ENCODE results near the gene BEND4.
"Not testable (repeated sequence)": the region's sequence is repeated elsewhere in the genome, so short reads cannot be mapped to it uniquely, and the experiment has no call there.

BEND4 gene

GRCh38 chr4:42152507-42153504 lies at the start of gene BEND4:
Gene BEND4, minus strand, starts transcription at chr4:42152655. Its CDS starts 512 bp downstream, at chr4:42152143.
- no peak for DNase-seq (ENCODE audit: low read depth, low spot score)

GRCh38 chr4:42197341-42197740 lies 44.9 kb upstream of the BEND4 start:
- DNase-seq (ENCODE audit: low read depth, low spot score) = no peak

- DNase-seq (ENCODE audit: low read depth, low spot score) = no peak
Observed at GRCh38 chr4:42172921-42173320, 20.5 kb upstream of the BEND4 start.

- no peak for DNase-seq (ENCODE audit: low read depth, low spot score)
Observed at GRCh38 chr4:42172128-42172790, 19.8 kb upstream of the BEND4 start.

- no peak for DNase-seq (ENCODE audit: low read depth, low spot score)
Observed at GRCh38 chr4:42167709-42168108, 15.3 kb upstream of the BEND4 start.

GRCh38 chr4:42166186-42166585 lies 13.7 kb upstream of the BEND4 start:
- DNase-seq (ENCODE audit: low read depth, low spot score) = not testable (repeated sequence)

- DNase-seq (ENCODE audit: low read depth, low spot score) = no peak
Observed at GRCh38 chr4:42159271-42160001, 7.0 kb upstream of the BEND4 start.

- no peak for DNase-seq (ENCODE audit: low read depth, low spot score)
Observed at GRCh38 chr4:42151568-42152506, 618 bp downstream of the BEND4 start.

GRCh38 chr4:42150653-42151567 lies 1.5 kb downstream of the BEND4 start:
- no peak for DNase-seq (ENCODE audit: low read depth, low spot score)

GRCh38 chr4:42149004-42149403 lies 3.5 kb downstream of the BEND4 start:
- no peak for DNase-seq (ENCODE audit: low read depth, low spot score)

GRCh38 chr4:42148425-42148824 lies 4.0 kb downstream of the BEND4 start:
- DNase-seq (ENCODE audit: low read depth, low spot score) = no peak

GRCh38 chr4:42144028-42144427 lies 8.4 kb downstream of the BEND4 start:
- DNase-seq (ENCODE audit: low read depth, low spot score) = no peak

GRCh38 chr4:42142591-42142990 lies 9.9 kb downstream of the BEND4 start:
- DNase-seq (ENCODE audit: low read depth, low spot score) = no peak

- no peak for DNase-seq (ENCODE audit: low read depth, low spot score)
Observed at GRCh38 chr4:42136371-42136770, 16.1 kb downstream of the BEND4 start.

- no peak for DNase-seq (ENCODE audit: low read depth, low spot score)
Observed at GRCh38 chr4:42133006-42133405, 19.4 kb downstream of the BEND4 start.

- no peak for DNase-seq (ENCODE audit: low read depth, low spot score)
Observed at GRCh38 chr4:42132099-42132498, 20.4 kb downstream of the BEND4 start.

- DNase-seq (ENCODE audit: low read depth, low spot score) = no peak
Observed at GRCh38 chr4:42123071-42123644, 29.3 kb downstream of the BEND4 start.

- no peak for DNase-seq (ENCODE audit: low read depth, low spot score)
Observed at GRCh38 chr4:42122237-42122636, 30.2 kb downstream of the BEND4 start.

GRCh38 chr4:42119886-42120285 lies 32.6 kb downstream of the BEND4 start:
- no peak for DNase-seq (ENCODE audit: low read depth, low spot score)

Data from brain pericyte (primary cell).